Stimulated activated CD8-positive, alpha-beta memory T cell treated with anti-CD3 and anti-CD28 coated beads, Interleukin-4, amount 100 ng/mL, for 24 hours (primary cell): ENCODE measurements around the gene PRRX2.

ENCODE experiments used
- DNase-seq: peaks from one replicate; pipeline ENCODE4 v3.0.0-alpha.2; 2020; ENCODE audit warnings: low read depth

Gene PRRX2

DNA sequence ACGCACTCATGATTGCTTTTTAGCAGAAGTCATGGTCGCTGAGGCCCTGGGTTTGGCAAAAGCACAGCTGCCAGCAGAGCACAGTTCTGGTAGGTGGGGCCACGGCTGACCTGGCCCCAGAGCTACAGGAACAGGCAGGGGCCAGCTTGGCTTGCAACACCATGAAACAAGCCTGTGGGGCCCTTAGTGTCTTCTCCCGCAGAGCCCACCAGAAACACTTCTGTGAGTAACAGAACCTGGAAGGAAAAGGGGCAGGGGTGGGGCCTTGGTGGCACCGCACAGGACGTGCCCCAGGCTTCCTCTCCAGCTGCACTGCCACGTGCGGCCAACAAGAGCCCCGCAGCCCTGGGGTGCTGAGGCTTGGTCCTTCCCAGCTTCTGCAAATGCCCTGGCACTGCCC lies 28.3 kb upstream of the PRRX2 start:
- no peak for DNase-seq

DNA sequence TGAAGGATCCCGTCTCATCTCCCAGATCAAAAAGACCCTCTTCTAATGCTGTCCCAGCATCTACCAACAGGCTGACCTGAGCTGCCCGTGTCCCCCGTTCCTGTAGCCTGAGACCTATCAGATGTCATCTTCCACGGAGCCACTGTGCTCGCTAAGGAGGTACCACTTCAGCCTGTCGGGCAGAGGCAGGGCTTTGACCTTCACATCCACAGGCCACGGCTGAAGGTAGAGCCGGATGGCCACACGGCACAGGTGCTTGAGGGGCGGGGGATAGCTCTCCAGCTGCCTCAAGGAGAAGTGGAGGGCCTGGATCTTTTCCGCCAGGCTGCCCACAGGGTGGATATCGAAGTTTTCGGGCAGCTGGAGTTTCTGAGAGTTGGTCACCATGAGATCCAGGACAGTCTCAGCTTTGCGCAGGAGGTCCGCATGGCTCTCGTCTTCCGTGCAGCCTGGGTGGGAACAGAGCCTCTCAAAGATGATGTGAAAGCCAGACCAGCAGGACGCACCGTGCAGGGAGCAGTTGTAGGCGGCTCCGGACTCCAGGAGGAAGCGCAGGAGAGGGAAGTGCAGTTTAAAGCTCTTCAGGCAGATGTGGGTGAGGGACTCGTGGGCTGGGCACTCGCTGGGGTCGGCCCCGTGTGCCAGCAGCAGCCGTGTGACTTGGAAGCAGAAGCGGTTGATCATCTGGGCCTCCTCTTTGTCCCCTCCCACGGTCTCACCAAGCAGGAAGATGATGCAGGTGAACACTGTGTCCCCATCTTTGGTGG lies 27.6 kb upstream of the PRRX2 start:
- DNase-seq: no peak

DNA sequence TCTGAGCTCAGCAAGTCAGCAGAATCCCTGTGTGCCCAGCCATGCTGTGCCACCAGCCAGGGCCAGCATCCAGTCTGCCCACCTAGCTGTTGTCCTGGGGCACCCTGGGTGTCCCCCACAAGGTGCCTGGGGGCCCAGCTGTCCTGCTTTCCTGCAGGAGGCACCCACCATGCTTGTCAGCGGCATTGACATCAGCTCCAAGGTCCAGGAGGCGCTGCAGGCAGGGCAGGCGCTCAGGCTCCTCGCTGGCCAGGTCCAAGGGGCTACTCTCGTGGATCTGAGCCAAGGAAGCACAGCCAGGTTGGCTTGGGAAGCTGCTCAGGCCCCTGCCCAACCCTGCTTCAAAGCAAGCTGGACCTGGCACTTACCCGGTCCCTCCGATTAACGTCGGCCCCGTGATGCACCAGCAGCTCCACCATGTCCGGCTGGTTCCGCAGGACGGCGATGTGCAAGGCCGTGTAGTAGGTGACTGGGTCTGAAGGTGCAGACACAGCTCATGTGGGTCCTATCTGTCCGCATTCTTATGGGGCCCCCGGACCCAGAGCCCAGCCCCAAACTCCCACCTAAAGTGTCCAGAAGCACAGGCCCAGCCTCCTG lies 26.3 kb upstream of the PRRX2 start:
- no peak for DNase-seq

DNA sequence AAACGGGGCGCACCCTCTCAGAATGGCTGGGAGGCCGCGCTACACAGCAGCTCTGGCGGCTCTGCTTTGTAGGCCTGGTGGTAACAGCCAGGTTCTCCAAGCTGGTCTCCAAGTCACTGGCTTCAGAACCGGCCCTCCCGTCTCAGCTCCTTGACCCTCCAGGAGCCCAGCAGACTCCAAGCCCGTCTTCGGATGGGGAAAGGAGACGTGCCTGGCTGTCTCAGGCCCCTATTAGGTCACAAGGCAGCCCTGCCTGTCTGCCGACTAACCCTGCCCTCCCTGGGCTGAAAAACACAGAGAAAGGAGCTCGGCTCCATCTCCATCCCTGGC lies 25.7 kb upstream of the PRRX2 start:
- no peak for DNase-seq

DNA sequence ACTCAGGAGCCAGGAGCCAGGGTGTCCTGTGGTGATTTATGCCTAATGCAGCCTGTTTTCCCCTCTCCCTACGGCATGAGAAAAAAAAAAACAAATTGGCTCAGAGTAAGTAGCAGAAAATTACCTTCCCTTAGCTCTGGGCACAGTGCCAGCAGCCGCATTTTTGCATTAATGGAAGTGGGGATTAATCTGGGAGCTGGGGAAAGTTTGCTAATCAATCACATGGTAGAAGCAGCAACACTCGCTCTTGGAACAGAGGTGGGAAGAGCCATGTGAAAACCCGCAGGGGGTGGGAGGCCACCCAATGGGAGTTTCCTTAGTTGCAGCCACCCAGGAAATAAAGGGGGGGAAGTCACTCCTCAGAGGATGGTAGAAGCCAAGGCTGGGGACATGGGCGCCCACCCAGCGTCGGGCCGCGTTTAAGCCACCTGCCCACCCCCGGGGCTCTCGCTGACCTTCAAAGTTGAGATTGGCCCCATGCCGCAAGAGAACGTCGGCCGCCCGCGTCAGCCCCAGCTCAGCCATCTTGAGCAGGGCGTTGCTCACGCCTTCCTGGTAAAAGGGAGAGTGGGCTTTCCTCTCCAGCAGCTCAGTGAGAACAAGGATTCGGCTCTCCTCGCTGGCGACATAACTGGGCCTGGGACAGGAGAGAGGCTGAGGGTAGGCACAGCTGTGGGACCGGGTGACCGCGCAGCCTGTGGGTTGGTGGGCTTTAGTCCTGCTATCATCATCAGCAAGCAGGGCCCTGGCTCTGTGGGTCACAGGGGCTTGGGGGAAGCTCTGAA lies 25.2 kb upstream of the PRRX2 start:
- DNase-seq: no peak

DNA sequence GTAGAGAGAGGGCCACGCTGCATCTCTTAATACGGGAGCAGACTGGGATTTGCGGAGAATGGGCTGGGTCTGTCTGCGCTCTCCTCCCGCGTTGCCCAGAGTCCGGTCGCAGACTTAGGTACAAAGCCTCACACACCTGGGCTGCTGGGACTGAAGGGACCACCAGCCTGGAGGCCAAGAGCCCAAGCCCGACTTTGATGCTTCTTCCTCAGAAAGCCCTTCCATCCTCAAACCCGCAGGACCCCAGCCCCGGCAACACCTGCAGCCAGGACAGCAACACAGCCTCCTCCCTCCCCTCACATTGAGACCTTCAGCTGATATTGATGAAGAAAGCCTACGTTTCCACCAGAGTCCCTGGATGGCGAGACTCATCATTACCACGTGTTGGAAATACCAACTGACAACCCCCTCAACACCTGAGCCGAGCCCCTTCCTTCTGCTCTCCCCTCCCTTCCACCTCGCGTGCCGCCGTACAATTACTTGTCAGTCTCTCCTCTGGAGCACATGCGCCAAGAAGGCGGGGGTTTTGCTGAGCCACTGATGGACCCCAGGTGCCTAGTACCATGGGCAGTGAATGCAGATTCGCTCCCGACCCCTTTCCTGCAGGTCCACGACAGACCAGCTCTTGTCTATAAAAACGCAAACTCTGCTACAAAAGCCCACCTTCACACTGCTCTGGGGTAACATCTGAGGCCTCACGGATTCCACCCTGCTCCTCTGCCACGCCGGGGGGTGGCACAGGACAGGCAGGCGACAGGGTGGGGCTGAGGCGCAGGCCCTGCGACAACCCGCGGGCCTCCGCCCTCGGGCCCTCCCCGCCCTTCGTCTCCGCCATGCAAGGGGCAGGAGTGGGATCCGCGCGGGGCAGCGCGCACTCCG lies 24.3 kb upstream of the PRRX2 start:
- DNase-seq: no peak

DNA sequence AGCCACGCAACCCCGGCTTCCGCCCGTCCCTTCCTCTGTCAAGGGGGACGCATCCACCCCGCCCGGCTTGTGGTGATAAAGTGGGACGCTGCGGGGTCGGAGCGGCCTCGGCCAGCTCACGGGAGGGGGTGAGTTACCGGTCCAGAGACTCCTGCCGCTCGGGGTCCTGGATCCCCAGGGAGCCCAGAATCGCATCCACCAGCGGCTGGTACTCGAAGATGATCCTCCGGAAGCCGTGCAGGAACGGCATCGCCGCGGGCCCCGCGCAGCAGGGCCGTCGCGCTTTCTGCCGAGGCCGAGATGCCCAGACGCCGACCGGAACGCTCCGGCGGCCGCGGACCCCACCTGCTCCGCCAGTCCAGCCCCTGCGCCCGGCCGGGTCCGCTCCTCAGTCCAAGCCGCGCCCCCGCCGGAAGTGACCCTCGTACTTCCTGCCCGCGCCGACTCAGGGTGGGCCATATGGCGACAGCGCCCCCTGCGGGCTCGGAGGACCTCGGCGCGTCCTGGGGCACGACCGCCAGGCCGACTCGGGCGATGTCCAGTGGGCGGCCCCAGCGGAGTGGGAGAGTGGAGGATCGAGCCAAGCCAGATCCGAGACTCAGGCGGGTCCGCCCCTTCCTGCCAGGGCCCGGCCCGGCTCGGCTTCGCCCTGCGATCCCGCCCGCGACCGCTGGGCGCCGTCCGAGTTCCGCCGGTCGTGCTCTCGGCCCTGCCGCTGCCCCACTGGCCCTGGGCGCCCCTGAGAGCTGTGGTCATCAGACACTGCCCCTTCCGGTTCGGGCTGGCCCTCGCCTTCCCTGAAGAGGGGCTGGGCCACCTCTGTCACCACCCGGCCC lies 23.5 kb upstream of the PRRX2 start, which contains the start of gene ASB6:
ASB6 (minus strand) TSS at position 402 of the 836 bp plus-strand sequence; CDS start at position 250, 152 bp downstream.
- peak; percentile 96 for DNase-seq

DNA sequence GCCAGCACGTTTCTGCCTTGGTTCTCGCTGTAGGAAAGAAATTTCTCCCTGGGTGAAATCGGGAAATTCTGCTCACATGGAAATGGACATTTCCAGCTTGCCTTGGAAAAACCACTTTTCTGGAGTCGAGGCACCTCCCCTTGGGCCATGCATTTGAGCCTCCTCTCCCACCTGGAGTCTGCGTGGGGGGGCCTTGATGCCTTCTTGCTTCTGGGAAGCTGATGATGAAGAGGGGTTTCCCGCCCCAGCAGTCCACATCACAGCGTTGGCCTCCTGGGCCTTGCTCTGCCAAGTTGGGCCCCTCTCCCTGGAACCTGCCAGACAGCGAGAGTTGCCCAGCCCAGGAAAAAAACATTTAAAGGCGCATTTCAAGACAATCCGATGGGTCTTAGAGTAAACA lies 21.7 kb upstream of the PRRX2 start:
- DNase-seq: no peak

DNA sequence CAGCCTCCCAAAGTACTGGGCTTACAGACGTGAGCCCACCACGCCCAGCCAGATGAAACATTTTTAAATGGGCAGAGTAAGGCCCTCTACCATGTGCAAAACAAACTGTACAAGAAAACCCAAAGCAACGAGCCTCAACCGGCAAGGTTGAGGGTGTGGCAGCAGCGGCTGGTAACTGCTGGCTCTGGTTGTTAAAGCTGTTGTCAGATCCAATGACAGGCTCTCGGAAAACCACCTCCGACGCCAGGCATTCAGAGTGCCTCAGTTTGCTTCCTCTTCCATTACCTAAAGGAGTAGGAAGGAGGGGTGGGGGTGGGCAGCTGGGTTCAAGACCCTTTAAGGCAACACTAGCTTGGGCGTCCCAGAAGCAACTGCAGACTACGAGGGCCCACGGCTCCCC lies 21.1 kb upstream of the PRRX2 start:
- no peak for DNase-seq

DNA sequence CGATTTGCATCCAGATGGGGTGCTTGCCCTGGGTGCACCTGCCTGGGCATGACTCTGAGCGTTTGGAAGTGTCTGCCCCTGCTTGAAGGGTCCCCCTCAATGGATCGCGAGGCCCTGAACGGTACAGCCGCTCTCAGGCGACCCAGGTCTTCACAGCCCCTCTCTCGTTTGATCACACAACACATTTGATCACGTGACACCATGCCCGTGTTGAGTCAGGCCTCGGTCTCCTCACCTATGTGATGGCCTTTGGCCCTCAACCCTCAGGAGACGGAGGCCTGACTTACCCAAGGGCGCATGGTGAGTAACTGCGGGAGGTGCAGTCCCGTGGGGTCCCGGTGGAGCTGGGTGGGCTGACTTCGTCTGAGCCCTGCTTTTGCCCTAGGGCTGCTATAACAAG lies 20.5 kb upstream of the PRRX2 start:
- no peak for DNase-seq

DNA sequence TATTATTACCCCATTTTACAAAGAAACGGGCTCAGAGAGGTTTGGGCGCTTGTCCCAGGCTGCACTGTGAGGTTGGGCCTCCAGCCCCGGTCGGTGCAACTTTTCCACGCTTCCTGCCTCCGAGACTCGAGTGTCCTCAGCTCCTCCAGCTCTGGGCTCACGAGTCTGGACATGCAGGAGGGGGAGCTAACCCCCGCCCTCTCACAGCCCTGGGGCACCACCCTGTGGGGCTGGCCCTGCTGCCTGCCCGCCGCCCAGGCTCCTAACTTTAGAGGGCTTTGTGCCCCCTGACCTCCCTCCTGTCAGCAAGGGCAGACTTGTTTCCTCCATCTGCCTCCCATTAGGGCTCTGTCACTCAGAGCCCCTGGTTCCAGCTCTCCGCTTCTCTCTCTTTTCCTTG lies 19.2 kb upstream of the PRRX2 start:
- no peak for DNase-seq

DNA sequence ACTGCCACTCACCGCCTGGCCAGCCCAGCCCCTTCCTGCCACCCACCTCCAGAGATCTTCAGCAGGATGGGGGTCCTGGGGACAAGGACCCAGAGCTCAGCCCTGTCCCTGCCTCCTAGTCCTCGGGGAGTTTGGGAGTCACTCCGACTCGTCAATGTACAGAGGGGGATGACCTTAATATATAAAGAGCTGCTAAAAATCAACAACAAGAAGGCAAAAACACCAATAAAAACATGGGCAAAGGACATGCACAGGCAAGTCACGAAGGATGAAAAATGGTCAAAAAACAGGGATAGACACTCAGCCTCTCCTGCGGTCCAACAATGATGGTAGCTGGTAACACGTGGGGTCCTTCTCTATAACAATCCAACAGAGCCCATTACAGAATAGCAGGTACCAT lies 18.8 kb upstream of the PRRX2 start:
- no peak for DNase-seq

DNA sequence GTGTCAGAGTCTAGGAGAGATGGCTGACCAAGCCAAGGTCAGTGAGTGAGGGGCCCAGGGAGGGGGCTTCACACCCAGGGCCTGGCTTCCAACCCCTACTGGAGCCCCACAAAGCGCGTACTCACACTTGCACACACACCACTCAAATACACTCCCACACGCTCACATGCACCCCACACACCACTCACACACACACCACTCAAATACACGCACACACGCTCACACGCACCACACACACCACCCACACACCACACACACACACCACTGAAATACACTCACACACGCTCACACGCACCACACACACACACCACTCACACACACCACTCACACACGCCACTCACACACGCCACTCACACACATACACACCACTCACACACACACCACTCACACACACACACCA lies 17.8 kb upstream of the PRRX2 start:
- no peak for DNase-seq

DNA sequence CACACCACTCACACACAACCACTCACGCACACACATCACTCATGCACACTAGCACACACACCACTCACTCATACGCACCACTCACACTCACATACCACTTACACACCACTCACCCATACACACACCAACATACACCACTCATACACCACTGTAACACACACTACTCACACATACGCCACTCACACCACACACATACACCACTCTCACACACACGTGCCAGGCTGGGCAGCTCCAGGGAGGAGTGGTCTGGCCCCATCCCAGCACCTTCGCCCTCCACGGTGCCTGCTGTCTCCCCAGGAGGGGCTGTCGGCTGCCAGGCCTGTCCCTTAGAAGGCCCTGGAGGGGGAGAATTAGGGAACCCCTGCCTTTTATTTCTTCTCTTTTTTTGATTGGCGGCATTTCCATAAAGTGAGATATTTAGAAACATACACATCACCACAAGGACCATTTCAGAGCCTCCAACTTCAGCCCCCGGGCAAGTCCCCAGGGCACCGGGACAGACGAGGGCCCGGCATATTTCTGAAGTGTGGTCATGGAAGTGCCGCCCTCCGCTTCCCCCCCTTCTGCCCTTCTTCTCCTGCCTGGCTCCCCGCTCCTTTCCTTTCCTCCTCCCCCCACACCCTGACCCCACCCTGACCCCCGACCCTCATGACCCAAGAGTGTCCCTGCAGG lies 17.2 kb upstream of the PRRX2 start:
- no peak for DNase-seq

DNA sequence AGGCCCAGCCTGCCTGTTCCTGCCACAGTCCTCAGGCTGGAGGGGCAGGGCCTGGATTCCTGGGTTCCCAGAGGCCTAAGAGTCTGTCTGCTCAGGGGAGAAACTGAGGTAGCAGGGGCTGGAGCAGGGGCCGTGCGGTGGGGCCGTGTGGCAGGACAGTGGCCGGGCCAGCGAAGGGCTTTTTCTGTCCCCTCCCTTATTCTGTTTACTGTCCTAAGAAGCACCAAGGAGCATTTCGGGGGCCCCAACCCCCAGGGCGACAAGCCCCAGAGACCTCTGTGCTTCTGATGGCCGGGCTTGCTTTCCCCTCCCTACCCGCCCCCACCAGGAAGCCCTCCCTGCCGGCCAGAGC lies 16.7 kb upstream of the PRRX2 start:
- DNase-seq: no peak

DNA sequence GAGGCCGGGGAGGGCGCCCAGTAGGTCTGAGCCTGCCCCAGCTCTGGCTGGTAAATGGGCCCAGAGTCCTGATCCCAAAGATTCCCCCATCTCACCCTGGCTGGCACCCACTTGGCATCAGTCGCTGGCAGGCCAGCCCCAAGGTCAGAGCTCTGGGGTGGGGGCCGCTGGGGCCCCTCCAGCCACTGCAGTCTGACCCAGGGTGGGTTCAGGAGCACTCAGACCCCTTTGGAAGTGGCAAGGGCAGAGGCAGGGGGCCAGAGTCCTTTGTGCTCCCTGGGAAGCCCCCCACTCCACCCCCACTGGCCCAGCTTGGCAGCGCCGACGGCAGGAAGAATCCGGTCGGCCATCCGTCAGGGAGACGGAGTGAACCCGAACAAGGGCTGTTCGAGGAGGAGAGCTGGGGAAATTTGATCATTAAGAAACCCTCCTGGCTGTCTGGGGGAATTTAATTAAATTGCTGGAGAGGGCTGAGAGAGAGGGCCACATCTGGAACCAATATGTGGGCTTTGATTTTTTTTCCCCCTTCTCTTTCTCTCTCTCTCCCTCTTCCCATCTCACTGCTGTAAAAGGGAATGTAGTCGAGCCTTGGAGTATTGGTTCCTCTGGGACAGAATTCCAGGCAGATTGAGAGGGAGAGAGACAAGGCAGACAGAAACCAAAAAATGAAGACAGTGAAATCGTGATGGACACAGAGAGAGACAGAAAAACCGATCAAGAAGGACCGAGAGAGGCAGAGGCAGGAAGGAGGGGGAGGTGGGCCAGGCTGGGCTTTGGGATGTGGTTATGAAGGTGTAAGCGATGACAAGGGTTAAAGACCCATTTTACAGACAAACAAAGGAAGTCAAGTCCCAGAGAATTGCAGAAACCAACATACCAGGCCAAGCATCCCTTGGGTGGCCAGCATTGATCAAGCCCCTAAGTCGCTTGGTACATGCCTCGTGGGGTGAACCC lies 15.4 kb upstream of the PRRX2 start:
- DNase-seq: no peak

DNA sequence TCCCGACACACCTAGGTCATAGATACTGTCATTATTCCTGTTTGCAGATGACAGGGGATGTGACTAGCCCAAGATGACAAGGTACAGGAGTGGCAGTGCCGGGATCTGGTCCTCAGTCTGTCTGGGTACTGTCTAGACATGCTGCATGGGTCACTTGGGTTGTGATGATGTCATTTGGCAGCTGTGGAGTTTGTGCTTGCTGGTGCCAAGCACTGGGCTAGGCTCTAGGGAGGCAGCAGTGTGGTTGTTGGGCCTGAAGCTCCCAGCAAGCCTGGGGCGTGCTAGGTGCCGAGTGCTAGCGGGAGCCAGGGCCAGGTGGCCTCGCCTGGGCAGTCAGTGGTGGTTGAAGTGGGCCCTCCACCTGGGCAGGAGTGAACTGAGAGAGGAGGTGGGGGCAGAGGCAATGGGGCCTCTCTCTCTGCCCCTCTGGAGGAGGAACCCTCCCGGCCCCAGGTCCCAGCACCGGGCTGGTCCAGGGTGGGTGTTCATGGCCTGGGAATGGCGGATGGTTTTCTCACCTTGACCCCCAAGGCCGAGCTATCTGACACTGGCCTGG lies 14.7 kb upstream of the PRRX2 start:
- DNase-seq: no peak

DNA sequence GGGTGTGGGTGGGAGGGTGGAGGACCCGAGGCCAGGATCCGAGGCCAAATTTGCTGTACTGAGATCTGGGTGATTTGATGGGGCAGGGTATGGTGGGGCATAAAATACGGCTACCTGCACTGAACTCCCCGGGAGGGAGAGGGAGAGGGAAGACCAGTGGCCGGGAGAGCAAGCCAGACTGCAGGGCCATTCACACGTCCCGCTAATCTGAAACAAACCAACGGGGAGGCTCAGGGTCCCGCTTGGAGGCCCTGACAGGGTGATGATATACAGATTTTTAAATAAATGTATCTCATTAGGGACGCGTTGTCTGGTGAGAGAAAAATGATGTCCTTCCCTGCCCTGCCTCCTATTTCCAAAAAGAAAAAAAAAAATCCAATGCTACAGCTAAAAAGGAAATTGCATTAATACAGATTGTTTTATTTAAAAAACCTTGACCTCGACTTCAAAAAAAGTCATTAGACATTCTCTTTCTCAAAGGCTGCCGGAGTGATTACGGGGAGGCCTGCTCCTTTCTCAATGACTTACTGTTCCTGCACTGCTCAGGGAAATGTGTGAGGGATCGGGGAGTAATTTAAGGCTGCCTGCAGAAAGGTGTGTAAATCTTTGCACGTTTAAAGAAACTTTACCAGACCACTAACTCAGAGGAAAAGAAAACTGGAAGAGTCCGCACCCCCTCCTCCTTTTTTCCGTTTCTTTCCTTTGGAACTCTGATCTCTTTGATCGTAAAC lies 11.5 kb upstream of the PRRX2 start:
- DNase-seq: no peak

DNA sequence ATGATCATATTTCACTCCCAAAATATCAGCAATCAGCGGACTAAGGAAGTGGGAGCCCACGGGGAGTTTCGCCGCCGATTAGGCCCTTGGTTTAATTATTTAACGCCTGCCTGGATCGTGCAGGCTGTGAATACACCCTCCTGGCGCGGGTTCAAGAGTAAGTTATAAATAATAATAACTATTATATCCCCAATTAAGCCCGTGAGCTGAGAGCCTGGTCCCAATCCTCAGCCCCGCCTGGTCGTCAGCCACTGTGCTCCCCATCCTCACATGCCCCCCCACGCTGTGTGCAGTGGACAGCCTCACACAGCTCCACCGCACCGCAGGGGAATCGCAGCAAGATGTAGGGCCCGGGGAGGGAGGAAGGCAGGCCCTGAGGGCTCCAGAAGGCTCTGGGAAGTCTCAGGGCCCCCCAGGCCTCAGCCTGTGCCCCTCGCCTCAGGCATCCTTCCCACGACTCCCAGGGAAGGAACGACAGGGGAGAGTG lies 10.8 kb upstream of the PRRX2 start:
- DNase-seq: no peak
